ENCODE data around the gene BMP10. TPM values are rescaled to one million over a fixed set of nuclear protein-coding genes. Genes with fewer than 3 reads are reported as not detected.
A peak's percentile ranks its signal among the peaks of the same experiment; 100 is the strongest.

The BMP10 gene, protein sequence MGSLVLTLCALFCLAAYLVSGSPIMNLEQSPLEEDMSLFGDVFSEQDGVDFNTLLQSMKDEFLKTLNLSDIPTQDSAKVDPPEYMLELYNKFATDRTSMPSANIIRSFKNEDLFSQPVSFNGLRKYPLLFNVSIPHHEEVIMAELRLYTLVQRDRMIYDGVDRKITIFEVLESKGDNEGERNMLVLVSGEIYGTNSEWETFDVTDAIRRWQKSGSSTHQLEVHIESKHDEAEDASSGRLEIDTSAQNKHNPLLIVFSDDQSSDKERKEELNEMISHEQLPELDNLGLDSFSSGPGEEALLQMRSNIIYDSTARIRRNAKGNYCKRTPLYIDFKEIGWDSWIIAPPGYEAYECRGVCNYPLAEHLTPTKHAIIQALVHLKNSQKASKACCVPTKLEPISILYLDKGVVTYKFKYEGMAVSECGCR
- total RNA-seq (2013), result not detected
- polyA plus RNA-seq, result not detected
- polyA minus RNA-seq, result not detected in 2 replicates
- total RNA-seq, result 0 to 2.0 (median 0.21) reads per million in 11 experiments

DNA sequence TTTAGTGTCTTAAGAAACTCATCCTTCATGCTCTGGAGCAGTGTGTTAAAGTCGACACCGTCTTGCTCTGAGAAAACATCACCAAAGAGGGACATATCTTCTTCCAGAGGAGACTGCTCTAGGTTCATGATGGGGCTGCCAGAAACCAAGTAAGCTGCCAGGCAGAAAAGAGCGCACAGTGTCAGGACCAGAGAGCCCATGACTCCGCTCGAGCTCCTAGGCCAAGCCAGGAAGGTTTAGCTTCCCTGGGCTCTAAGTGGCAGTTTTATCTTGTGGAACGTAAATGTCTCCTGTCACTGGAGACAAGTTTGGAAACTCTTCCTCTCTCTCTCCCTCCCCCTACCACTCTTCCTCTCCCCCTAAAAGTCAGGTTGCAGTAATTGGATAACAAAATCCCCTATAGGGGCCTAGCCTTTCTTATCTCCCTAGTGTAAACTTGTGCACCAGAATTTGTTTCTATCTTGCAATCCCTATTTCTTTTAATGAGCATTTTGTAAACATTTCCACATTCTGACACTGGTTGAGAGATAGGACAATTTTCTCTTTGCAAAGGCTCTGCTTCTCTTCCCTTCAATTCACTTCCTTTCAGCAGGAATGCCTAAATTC lies at the start of gene BMP10:
Gene BMP10 (minus strand): TSS at position 239 of the 606 bp plus-strand sequence. CDS start 39 bp downstream, at position 200.
- Mint-ChIP-seq H3K36me3 (no peaks in the 10 kb centered on the region), H3K27ac (peak within 1 kb of the TSS in 2 of 7 donors; percentile 4 to 72), H3K27me3 (ENCODE audit: low read depth in 3 of 3) (no peaks in the 10 kb centered on the region), H3K4me1 (peaks cover 4% of the 10 kb centered on the region), H3K4me3 (no peak within 1 kb of the TSS), H3K9me3 (no peaks in the 10 kb centered on the region)
- 85% methylated on average over 6 of the region's 6 CpGs for WGBS (ENCODE audit: insufficient coverage)
- Histone ChIP-seq H3K4me2 (replicated peaks; ENCODE audit: extremely low read depth, low read length, poor library complexity, severe bottlenecking) (no peak within 1 kb of the TSS), H3K9me3 (replicated peaks in 1 of 2; ENCODE audit: control insufficient read depth in 1 of 2, insufficient read depth in 1 of 2, low read length in 2 of 2) (no peaks in the 10 kb centered on the region), H3K4me1 (ENCODE audit: control insufficient read depth in 1 of 2, insufficient read depth in 2 of 2, low read length in 2 of 2) (no peaks in the 10 kb centered on the region), H3K27ac (ENCODE audit: low read depth in 1 of 2, low read length in 2 of 2) (no peak within 1 kb of the TSS), H4K20me1 (ENCODE audit: insufficient read depth, low read length) (no peaks in the 10 kb centered on the region), H3K36me3 (replicated peaks in 1 of 2; ENCODE audit: control insufficient read depth in 1 of 2, insufficient read depth in 2 of 2, low read length in 2 of 2) (no peaks in the 10 kb centered on the region), H2AFZ (ENCODE audit: insufficient read depth, low read depth, low read length, poor library complexity, severe bottlenecking) (no peak within 1 kb of the TSS), H3K27me3 (ENCODE audit: control insufficient read depth in 2 of 2, insufficient read depth in 2 of 2, low read length in 2 of 2) (no peaks in the 10 kb centered on the region), H3K79me2 (ENCODE audit: insufficient read depth, low read length) (no peaks in the 10 kb centered on the region), H3K4me3 (replicated peaks in 1 of 3; ENCODE audit: low read depth in 2 of 3, low read length in 3 of 3) (no peak within 1 kb of the TSS), H3K9ac (ENCODE audit: insufficient read depth, low read length, poor library complexity, severe bottlenecking) (no peak within 1 kb of the TSS)
- no peak for DNase-seq
- intact Hi-C loops (cut with micrococcal nuclease), result no loop called here
- no peak for TF ChIP-seq CTCF (IDR thresholded peaks at IDR 0.05)

GRCh38 chr2:68920481-68921170 lies 49.4 kb upstream of the BMP10 start:
- Histone ChIP-seq H3K4me2 (replicated peaks; ENCODE audit: extremely low read depth, low read length, poor library complexity, severe bottlenecking) (no peak overlapping the region), H3K79me2 (ENCODE audit: insufficient read depth, low read length) (no peaks in the 10 kb centered on the region), H2AFZ (ENCODE audit: insufficient read depth, low read depth, low read length, poor library complexity, severe bottlenecking) (no peak overlapping the region), H3K36me3 (replicated peaks in 1 of 2; ENCODE audit: control insufficient read depth in 1 of 2, insufficient read depth in 2 of 2, low read length in 2 of 2) (no peaks in the 10 kb centered on the region), H3K4me1 (ENCODE audit: control insufficient read depth in 1 of 2, insufficient read depth in 2 of 2, low read length in 2 of 2) (no peaks in the 10 kb centered on the region), H3K9ac (ENCODE audit: insufficient read depth, low read length, poor library complexity, severe bottlenecking) (no peak overlapping the region), H3K4me3 (replicated peaks in 1 of 3; ENCODE audit: low read depth in 2 of 3, low read length in 3 of 3) (no peak overlapping the region), H3K9me3 (replicated peaks in 1 of 2; ENCODE audit: control insufficient read depth in 1 of 2, insufficient read depth in 1 of 2, low read length in 2 of 2) (no peaks in the 10 kb centered on the region), H3K27me3 (ENCODE audit: control insufficient read depth in 2 of 2, insufficient read depth in 2 of 2, low read length in 2 of 2) (no peaks in the 10 kb centered on the region), H4K20me1 (ENCODE audit: insufficient read depth, low read length) (no peaks in the 10 kb centered on the region), H3K27ac (ENCODE audit: low read depth in 1 of 2, low read length in 2 of 2) (no peak overlapping the region)
- H3K27me3 Mint-ChIP-seq (ENCODE audit: low read depth in 3 of 3), result peaks cover 1% of the 10 kb centered on the region in 3 donors
- no peaks in the 10 kb centered on the region for H3K36me3 Mint-ChIP-seq
- H3K27ac Mint-ChIP-seq, result no peak overlapping the region
- no CpG with 5 or more reads among the region's 6 CpGs for WGBS (ENCODE audit: insufficient coverage)
- H3K4me1 Mint-ChIP-seq, result peaks cover 5% of the 10 kb centered on the region
- TF ChIP-seq CTCF (IDR thresholded peaks at IDR 0.05), result no peak
- no peak overlapping the region for H3K4me3 Mint-ChIP-seq
- no peak for DNase-seq
- intact Hi-C loops (cut with micrococcal nuclease), result loop anchor here in 1 of 2 donors (10.0 kb wide), 1 partner anchor 216 kb away; no protein-coding TSS in a partner anchor
- peaks cover 0 to 2% (median 0%) of the 10 kb centered on the region in 7 donors for H3K9me3 Mint-ChIP-seq

Measured in CD14-positive monocyte (primary cell).